VCaP (cell line): ENCODE data around the gene TMEM62.

ENCODE experiments used
- H3K27ac ChIP-seq: fragments of 450-650 bp; 2 replicates; pipeline ENCODE4 v1.5.1; 2017
- TF ChIP-seq, protein P1 (sequence below): fragments of 450-650 bp; conservative IDR thresholded peaks from 2 replicates; pipeline ENCODE4 v1.5.1; 2017; ENCODE audit warnings: mild to moderate bottlenecking, moderate library complexity

Gene TMEM62

DNA sequence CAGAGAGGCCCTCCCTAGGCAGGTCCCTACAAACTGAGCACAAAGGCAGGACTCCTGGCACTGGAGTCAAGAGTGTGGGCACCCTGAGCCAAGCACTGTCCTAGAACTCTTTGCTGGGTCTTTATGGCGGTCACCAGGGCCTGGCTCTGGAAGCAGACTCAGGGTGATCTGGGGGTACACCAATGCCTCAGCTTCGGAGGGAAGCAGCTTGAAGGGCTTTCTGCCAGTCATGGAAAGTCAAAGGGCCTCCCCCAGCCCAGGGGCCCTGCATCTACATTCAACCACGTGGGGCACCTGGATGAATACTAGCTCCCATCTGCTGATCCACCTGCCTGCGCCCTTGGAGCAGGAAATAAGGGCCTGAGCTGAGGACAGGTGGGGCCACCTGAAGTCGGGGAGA, 80.1 kb downstream of the TMEM62 start:
- no peak overlapping the region for H3K27ac ChIP-seq
- TF ChIP-seq, protein P1, sequence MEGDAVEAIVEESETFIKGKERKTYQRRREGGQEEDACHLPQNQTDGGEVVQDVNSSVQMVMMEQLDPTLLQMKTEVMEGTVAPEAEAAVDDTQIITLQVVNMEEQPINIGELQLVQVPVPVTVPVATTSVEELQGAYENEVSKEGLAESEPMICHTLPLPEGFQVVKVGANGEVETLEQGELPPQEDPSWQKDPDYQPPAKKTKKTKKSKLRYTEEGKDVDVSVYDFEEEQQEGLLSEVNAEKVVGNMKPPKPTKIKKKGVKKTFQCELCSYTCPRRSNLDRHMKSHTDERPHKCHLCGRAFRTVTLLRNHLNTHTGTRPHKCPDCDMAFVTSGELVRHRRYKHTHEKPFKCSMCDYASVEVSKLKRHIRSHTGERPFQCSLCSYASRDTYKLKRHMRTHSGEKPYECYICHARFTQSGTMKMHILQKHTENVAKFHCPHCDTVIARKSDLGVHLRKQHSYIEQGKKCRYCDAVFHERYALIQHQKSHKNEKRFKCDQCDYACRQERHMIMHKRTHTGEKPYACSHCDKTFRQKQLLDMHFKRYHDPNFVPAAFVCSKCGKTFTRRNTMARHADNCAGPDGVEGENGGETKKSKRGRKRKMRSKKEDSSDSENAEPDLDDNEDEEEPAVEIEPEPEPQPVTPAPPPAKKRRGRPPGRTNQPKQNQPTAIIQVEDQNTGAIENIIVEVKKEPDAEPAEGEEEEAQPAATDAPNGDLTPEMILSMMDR: no peak

DNA sequence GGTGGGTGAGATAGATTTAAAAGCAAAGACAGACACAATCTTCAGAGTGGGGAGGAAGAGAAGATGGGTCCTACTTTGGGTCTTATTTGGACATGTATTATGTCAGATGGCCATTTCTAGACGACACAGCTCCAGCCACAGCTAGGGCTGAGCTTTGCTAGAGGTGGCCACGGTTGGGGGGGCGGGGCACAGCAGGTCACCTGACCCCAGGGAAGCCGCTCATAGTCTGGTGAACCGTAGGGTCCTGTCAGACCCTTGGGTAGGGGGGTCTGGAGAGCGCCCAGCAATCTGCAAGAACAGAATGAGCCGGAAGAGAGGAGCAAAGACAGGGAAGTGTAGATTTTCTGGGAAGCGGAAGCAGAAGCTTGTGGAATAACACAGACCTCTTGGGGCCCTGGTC, 80.8 kb downstream of the TMEM62 start:
- TF ChIP-seq, protein P1: no peak
- no peak overlapping the region for H3K27ac ChIP-seq

DNA sequence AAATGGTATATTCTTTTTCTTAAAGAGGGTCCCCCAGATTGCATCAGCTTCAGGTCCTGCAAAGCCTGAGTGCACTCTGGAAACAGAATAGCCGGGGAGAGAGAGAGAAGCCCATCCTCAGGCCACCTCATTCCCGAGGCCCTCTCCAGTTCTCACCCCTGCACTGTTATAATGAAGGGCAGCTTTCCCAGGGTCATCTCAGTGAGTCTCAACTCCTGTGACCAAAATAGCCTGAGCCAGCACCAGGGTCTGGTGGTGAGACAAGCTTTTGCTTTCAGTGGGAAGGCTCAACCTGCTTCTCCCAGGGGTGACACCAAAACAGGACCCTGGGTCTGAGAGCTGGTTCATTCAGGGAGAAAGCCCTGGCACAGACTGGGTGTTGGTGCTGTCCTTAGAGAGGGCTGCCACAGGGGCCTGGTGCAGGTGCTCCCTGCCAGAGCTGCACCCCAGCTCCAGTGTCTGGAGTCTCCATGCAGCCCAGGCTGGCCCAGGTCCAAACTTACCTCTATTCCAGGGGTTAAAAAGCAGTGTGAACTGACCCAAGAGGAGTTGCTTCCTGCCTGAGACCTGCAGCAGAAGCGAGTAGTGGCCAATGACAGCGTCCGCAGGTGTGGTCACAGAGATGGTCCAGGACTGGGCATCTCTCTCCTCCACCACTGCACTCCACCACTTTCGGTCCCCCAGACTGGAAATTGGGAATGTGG, 81.4 kb downstream of the TMEM62 start:
- H3K27ac ChIP-seq: no peak overlapping the region
- TF ChIP-seq, protein P1: no peak

DNA sequence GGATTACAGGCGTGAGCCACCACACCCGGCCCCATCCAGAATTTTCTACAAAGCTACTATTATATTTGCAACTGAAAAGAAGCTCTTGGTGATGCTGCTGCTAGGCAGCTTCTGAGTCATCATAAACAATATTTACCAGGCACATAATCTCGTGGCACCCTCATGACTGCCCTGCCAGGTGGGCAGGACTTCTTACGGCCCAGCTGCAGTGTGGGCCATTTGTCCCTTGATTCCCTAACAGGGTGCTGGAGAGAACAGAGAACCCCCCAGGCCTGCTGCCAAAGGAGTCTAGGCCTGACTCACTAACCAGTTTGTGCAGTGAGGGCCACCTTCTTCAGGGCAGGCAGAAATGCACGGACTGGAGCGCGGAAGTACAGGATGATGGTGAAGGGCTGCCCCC, 82.6 kb downstream of the TMEM62 start:
- no peak overlapping the region for H3K27ac ChIP-seq
- TF ChIP-seq, protein P1: no peak

DNA sequence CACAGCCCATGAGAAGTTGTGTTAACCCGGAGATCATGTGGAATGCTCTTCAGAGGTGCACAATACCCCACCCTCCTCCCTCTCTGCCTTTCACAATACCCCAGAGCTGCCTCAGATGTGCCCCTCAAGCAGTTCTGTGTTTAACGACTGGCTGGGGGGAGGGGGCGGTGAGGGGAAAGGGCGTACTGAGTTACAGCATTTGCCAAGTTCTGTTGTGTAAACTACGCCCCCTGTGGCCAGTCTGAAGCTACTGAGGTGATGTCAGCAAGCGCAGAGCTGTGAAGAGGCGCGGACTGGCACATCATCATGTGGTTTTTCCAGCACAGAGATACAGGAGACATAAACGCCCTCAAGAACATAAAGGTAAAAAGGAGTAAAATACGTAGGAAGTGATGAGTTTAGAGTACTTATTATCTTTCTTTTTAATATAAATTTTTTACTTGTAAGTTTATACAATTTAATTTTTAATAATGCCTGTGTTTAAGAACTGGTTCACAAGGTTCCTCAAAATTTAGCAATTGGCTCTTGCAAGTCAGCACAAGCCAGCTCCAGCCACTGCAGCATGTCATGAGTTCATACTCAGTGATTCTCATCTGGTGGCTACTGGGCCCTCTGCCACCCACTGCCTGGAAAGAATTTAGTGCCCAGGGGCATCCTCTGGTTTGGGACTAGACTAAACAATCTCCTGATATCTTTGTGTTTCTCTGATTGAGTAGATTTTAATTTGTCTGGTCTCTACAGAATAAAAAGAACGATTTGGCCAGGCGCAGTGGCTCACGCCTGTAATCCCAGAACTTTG, 85.7 kb downstream of the TMEM62 start:
- TF ChIP-seq, protein P1: no peak
- H3K27ac ChIP-seq: no peak overlapping the region

DNA sequence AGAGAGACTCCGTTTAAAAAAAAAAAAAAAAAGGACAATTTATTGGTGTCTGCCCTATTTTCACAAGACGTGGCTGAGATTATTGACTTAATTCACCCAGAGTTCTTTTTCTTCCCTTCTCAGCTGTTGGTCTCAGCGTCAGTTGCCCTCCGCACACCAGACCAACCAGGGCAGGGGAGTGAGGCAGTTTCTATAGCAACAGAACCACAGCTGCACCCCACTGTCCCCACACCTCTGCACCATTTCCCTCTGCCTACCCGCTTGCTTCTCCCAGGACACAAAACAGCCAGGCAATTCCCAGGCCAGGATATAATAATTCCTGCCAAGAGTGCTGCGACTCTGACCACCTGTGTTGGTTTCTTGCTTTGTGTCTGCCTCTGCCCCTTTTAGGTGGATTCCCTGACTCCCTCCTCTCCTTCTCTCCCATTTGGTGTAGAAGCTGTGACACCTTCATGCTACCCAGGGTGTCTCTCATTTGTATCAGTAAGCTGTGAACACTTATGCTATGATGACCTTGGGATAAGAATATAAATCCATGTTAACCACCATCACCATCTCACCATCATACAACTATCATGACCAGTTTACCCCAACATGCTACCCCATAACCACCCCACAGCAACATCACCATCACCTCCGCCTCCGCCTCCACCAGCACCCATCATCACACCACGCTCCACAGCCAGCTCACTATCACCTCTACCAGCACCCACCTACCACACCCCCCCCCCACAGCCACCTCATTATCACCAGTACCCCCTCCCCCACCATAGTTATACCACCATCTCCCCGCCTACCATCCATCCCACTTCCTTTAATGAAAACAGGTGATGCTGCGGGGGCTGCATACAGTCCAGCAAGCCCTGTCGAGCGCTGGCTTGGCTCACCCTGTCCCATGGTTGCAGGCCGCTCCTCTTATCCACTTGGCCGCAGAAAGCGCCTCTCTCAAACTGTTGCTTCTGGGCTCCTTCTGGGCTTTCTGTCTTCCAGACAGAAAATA, 86.8 kb downstream of the TMEM62 start:
- H3K27ac ChIP-seq: no peak overlapping the region
- TF ChIP-seq, protein P1: no peak
